DOHH2 (cell line): ENCODE results near the gene HHATL.
A peak's percentile ranks its signal among the peaks of the same experiment; 100 is the strongest.

Experiments
- H3F3A ChIP-seq: fragments of 200-600 bp; sonication (generic), shearing (Covaris generic); 2 replicates; pipeline ENCODE4 v1.6.0; 2016; ENCODE audit warnings: antibody characterized with exemption, mild to moderate bottlenecking; ENCODE audit not compliant: control insufficient read depth, insufficient read depth
- H3K27ac ChIP-seq: fragments of 200-600 bp; sonication (generic); 2 replicates; pipeline ENCODE4 v1.5.1; 2014; ENCODE audit warnings: low read depth, mild to moderate bottlenecking, low read length, moderate library complexity
- H3K27me3 ChIP-seq: fragments of 200-600 bp; sonication (generic); 2 replicates; pipeline ENCODE4 v1.6.1; 2014; ENCODE audit warnings: mild to moderate bottlenecking, low read length, mixed read lengths; ENCODE audit not compliant: control insufficient read depth
- H3K36me3 ChIP-seq: fragments of 200-600 bp; sonication (generic); 2 replicates; pipeline ENCODE4 v1.6.1; 2014; ENCODE audit warnings: mild to moderate bottlenecking, low read length, moderate library complexity, mixed read lengths; ENCODE audit not compliant: control insufficient read depth
- H3K4me1 ChIP-seq: fragments of 200-600 bp; sonication (generic); 2 replicates; pipeline ENCODE4 v1.6.1; 2014; ENCODE audit warnings: mild to moderate bottlenecking, low read length, mixed read lengths; ENCODE audit not compliant: control insufficient read depth
- H3K4me2 ChIP-seq: fragments of 200-600 bp; sonication (generic); 2 replicates; pipeline ENCODE4 v1.6.0; 2014; ENCODE audit warnings: mild to moderate bottlenecking, low read length, moderate library complexity
- H3K4me3 ChIP-seq: fragments of 200-600 bp; sonication (generic); 2 replicates; pipeline ENCODE4 v1.5.1; 2014; ENCODE audit warnings: mild to moderate bottlenecking, low read length, mixed read lengths
- H3K79me2 ChIP-seq: fragments of 200-600 bp; sonication (generic); 2 replicates; pipeline ENCODE4 v1.6.1; 2014; ENCODE audit warnings: mild to moderate bottlenecking, low read length, mixed read lengths; ENCODE audit not compliant: control insufficient read depth
- H3K9me2 ChIP-seq: fragments of 200-600 bp; sonication (generic); replicated peaks from 2 replicates; pipeline ENCODE4 v1.6.1; 2014; ENCODE audit warnings: mild to moderate bottlenecking, low read length, mixed read lengths; ENCODE audit not compliant: control insufficient read depth
- H3K9me3 ChIP-seq: fragments of 200-600 bp; sonication (generic); 2 replicates; pipeline ENCODE4 v1.6.1; 2014; ENCODE audit warnings: antibody characterized with exemption, low read length, mixed read lengths; ENCODE audit not compliant: control insufficient read depth, insufficient read depth
- H4K20me1 ChIP-seq: fragments of 200-600 bp; sonication (generic); 2 replicates; pipeline ENCODE4 v1.6.0; 2014; ENCODE audit warnings: low read depth, mild to moderate bottlenecking, antibody characterized with exemption, low read length, moderate library complexity; ENCODE audit not compliant: control insufficient read depth, insufficient read depth
- EZH2phosphoT487 ChIP-seq: fragments of 200-600 bp; sonication (generic); IDR thresholded peaks from 2 replicates; pipeline ENCODE4 v1.6.1; 2017; ENCODE audit warnings: borderline replicate concordance, mild to moderate bottlenecking, antibody characterized with exemption, low read length, moderate library complexity, mixed read lengths
- TF ChIP-seq, protein P1 (sequence below): fragments of 200-600 bp; sonication (generic); IDR thresholded peaks from one replicate; pipeline ENCODE4 v1.5.1; 2014; ENCODE audit warnings: antibody characterized with exemption, mild to moderate bottlenecking, low read depth, low read length; ENCODE audit not compliant: poor library complexity, severe bottlenecking

Gene HHATL

DNA sequence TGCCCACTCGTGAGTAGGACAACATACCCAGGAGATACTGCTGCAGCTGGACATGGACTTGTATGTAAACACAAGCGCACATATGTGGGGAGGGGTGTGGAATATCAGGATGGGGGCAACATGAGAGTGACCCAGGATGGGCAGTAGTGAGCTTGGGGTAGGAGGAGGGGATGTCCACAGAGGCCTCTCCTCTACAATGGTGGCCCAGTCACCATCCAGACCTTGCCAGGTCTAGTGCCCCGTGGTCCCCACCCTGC lies 49.4 kb downstream of the HHATL start:
- peaks cover 7% of the 10 kb centered on the region for H3K36me3 ChIP-seq
- H3K27me3 ChIP-seq: peaks cover 15% of the 10 kb centered on the region
- H3K4me3 ChIP-seq: no peak overlapping the region
- no peak overlapping the region for H3K27ac ChIP-seq
- peaks cover 13% of the 10 kb centered on the region for H3K4me1 ChIP-seq
- no peaks in the 10 kb centered on the region for H3K9me2 ChIP-seq
- H3F3A ChIP-seq: peaks cover 4% of the 10 kb centered on the region; the same call in 1 of the 2 replicates
- H3K79me2 ChIP-seq: no peaks in the 10 kb centered on the region
- 0 out of 2 replicates have a peak overlapping the region, but pooled peaks have one; percentile 46 for H3K4me2 ChIP-seq
- no peaks in the 10 kb centered on the region for H4K20me1 ChIP-seq
- H3K9me3 ChIP-seq: no peaks in the 10 kb centered on the region
- no peak for TF ChIP-seq EZH2phosphoT487
- TF ChIP-seq, protein P1, sequence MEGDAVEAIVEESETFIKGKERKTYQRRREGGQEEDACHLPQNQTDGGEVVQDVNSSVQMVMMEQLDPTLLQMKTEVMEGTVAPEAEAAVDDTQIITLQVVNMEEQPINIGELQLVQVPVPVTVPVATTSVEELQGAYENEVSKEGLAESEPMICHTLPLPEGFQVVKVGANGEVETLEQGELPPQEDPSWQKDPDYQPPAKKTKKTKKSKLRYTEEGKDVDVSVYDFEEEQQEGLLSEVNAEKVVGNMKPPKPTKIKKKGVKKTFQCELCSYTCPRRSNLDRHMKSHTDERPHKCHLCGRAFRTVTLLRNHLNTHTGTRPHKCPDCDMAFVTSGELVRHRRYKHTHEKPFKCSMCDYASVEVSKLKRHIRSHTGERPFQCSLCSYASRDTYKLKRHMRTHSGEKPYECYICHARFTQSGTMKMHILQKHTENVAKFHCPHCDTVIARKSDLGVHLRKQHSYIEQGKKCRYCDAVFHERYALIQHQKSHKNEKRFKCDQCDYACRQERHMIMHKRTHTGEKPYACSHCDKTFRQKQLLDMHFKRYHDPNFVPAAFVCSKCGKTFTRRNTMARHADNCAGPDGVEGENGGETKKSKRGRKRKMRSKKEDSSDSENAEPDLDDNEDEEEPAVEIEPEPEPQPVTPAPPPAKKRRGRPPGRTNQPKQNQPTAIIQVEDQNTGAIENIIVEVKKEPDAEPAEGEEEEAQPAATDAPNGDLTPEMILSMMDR: no peak

DNA sequence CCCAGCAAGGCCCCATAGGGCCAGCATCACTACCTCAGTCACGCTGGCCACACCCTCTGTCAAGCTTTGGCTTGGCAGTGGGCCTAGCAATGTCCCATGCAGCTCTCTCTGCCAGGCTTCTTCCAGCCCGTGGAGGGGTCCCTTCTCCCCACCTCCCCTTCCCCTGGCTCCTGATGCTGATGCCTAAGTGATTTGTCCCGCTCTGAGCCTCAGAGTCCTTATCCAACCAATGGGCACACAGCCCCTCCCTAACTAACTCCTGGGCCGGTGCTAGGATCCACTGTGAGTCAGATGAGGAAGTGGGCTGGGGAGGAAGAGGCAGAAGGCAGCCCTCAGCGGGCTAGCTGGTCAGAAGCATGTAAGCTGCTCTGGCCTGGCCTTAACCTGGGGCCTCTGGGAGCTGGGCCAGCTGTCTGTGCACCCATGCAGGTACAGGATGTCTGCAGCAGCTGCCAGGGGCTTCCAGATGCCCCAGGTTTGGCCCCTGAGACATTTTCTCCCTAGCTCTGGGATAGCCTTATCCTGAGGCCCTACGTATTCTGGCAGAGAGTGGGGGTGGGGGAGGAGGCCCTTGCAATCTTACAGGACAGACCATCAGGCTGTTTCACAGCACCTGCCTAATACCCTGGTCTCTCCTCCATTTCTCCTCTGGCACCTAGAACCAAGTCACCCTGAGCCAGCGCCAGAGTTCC lies 49.8 kb downstream of the HHATL start:
- H3K4me2 ChIP-seq: 0 out of 2 replicates have a peak overlapping the region, but pooled peaks have one; percentile 46
- H3K9me3 ChIP-seq: no peaks in the 10 kb centered on the region
- TF ChIP-seq EZH2phosphoT487: no peak
- TF ChIP-seq, protein P1: no peak
- no peaks in the 10 kb centered on the region for H3K9me2 ChIP-seq
- peaks cover 11% of the 10 kb centered on the region for H3K36me3 ChIP-seq
- H3K27ac ChIP-seq: no peak overlapping the region
- peaks cover 15% of the 10 kb centered on the region for H3K27me3 ChIP-seq
- no peaks in the 10 kb centered on the region for H4K20me1 ChIP-seq
- H3K4me3 ChIP-seq: no peak overlapping the region
- peaks cover 13% of the 10 kb centered on the region for H3K4me1 ChIP-seq
- H3F3A ChIP-seq: peaks cover 4% of the 10 kb centered on the region
- H3K79me2 ChIP-seq: no peaks in the 10 kb centered on the region

DNA sequence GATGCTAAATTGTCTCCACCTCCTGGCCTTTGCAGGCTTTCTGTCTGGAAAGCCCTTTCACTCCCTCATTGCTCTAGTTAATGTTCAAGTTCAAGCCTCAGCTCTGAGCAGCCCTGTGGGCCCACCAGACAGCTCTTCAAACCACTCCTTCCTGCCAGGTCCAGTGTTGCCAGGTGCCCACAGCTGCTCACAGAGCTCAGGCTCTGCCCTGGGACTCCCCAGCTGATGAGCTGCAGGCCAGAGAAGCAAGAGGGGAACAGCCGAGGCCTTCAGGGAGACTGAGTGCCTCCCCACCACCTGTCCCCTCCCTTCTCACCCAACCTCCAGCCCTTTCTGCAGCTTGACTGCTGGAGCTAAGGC lies 50.4 kb downstream of the HHATL start:
- no peaks in the 10 kb centered on the region for H3K79me2 ChIP-seq
- no peak overlapping the region for H3K4me3 ChIP-seq
- H3K36me3 ChIP-seq: peaks cover 16% of the 10 kb centered on the region
- no peaks in the 10 kb centered on the region for H3K9me2 ChIP-seq
- H3K27ac ChIP-seq: no peak overlapping the region
- H3K9me3 ChIP-seq: no peaks in the 10 kb centered on the region
- H3K27me3 ChIP-seq: peaks cover 15% of the 10 kb centered on the region
- H3F3A ChIP-seq: peaks cover 4% of the 10 kb centered on the region
- TF ChIP-seq, protein P1: no peak
- TF ChIP-seq EZH2phosphoT487: no peak
- peaks cover 13% of the 10 kb centered on the region for H3K4me1 ChIP-seq
- H3K4me2 ChIP-seq: no peak overlapping the region
- no peaks in the 10 kb centered on the region for H4K20me1 ChIP-seq
